CD4-positive, alpha-beta T cell treated with Interleukin-12 subunit alpha and Interleukin-12 subunit beta, for 1 hour (primary cell): Measurements from ENCODE around the gene CD99.
A peak's percentile ranks its signal among the peaks of the same experiment; 100 is the strongest.

Experiments used
- DNase-seq: peaks from one replicate; pipeline ENCODE4 v3.0.0-alpha.2; 2020

CD99 gene

GRCh38 chrX:2676794-2677675 is 14.1 kb upstream of the CD99 start:
- DNase-seq, result no peak

GRCh38 chrX:2677764-2678163 is 13.3 kb upstream of the CD99 start:
- DNase-seq, result no peak

- DNase-seq, result no peak
Measured at GRCh38 chrX:2678583-2678982, 12.5 kb upstream of the CD99 start.

GRCh38 chrX:2679534-2680485 is 11.3 kb upstream of the CD99 start:
- no peak for DNase-seq

GRCh38 chrX:2680486-2681348 is 10.4 kb upstream of the CD99 start:
- no peak for DNase-seq

- no peak for DNase-seq
Measured at GRCh38 chrX:2682565-2683177, 8.4 kb upstream of the CD99 start.

GRCh38 chrX:2684256-2684655 is 6.8 kb upstream of the CD99 start:
- DNase-seq, result no peak

- no peak for DNase-seq
Measured at GRCh38 chrX:2685886-2686285, 5.2 kb upstream of the CD99 start.

GRCh38 chrX:2689773-2690666 is 1.1 kb upstream of the CD99 start:
- no peak for DNase-seq

GRCh38 chrX:2691543-2692220 is 587 bp downstream of the CD99 start:
- no peak for DNase-seq

GRCh38 chrX:2692221-2693112 is 1.4 kb downstream of the CD99 start:
- DNase-seq, result no peak

- no peak for DNase-seq
Measured at GRCh38 chrX:2693113-2694002, 2.3 kb downstream of the CD99 start.

- no peak for DNase-seq
Measured at GRCh38 chrX:2694914-2695267, 3.8 kb downstream of the CD99 start.

- peak; percentile 75 for DNase-seq
Measured at GRCh38 chrX:2696698-2697215, 5.7 kb downstream of the CD99 start.

GRCh38 chrX:2697306-2697705 is 6.2 kb downstream of the CD99 start:
- DNase-seq, result no peak

- DNase-seq, result no peak
Measured at GRCh38 chrX:2697741-2698299, 6.7 kb downstream of the CD99 start.

GRCh38 chrX:2698604-2699003 is 7.5 kb downstream of the CD99 start:
- DNase-seq, result no peak

GRCh38 chrX:2699959-2700358 is 8.9 kb downstream of the CD99 start:
- no peak for DNase-seq
